ENCODE measurements around the gene COP1.
"Not testable (repeated sequence)": the region's sequence is repeated elsewhere in the genome, so short reads cannot be mapped to it uniquely, and the experiment has no call there.

- TF ChIP-seq, protein P1, sequence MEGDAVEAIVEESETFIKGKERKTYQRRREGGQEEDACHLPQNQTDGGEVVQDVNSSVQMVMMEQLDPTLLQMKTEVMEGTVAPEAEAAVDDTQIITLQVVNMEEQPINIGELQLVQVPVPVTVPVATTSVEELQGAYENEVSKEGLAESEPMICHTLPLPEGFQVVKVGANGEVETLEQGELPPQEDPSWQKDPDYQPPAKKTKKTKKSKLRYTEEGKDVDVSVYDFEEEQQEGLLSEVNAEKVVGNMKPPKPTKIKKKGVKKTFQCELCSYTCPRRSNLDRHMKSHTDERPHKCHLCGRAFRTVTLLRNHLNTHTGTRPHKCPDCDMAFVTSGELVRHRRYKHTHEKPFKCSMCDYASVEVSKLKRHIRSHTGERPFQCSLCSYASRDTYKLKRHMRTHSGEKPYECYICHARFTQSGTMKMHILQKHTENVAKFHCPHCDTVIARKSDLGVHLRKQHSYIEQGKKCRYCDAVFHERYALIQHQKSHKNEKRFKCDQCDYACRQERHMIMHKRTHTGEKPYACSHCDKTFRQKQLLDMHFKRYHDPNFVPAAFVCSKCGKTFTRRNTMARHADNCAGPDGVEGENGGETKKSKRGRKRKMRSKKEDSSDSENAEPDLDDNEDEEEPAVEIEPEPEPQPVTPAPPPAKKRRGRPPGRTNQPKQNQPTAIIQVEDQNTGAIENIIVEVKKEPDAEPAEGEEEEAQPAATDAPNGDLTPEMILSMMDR (IDR thresholded peaks at IDR 0.05) = not testable (repeated sequence)
- TF ChIP-seq POLR2A (IDR thresholded peaks at IDR 0.05) = not testable (repeated sequence)
Measured at GRCh38 chr1:175992202-175992601, 214.9 kb downstream of the COP1 start.
